H1 (cell line): ENCODE measurements around the gene CD226. TPM values are rescaled to one million over a fixed set of nuclear protein-coding genes. Genes with fewer than 3 reads are reported as not detected.

Experiments used
- CTCF ChIA-PET: fragments of 300-600 bp; sonication (Branson Sonifier 250); formaldehyde crosslinking; loops from one replicate; lab custom pipeline; 2021; ENCODE audit not compliant: partially characterized antibody; lab: Charles Lee
- POLR2A ChIA-PET: fragments of 300-600 bp; sonication (Branson Sonifier 250); formaldehyde crosslinking; loops from one replicate; lab custom pipeline; 2021; ENCODE audit warnings: inconsistent platforms; ENCODE audit not compliant: partially characterized antibody; lab: Charles Lee
- DNase-seq, 2 experiments: peaks; one replicate each; pipeline versions ENCODE4 v3.0.0 to v3.0.0-alpha.2; 2010 to 2022; ENCODE audit warnings: low spot score in 2 of 2, low read depth in 1 of 2, mixed read lengths in 1 of 2
- FAIRE-seq: peaks from 2 replicates; lab custom pipeline; 2011; peaks lifted over from hg19 to GRCh38; lab: Jason Lieb, UNC
- H2AFZ ChIP-seq: 2 replicates; pipeline ENCODE4 v1.8.1; 2012; ENCODE audit warnings: low read length, inconsistent platforms
- H2AK5ac ChIP-seq: 2 replicates; pipeline ENCODE4 v1.6.1; 2013; ENCODE audit warnings: low read depth, low read length
- H2BK120ac ChIP-seq: replicated peaks from 2 replicates; pipeline ENCODE3; 2013; ENCODE audit warnings: low read depth, low read length, inconsistent platforms
- H2BK12ac ChIP-seq: 2 replicates; pipeline ENCODE4 v1.6.1; 2013; ENCODE audit warnings: low read depth, low read length
- H2BK15ac ChIP-seq: 2 replicates; pipeline ENCODE4 v1.6.1; 2013; ENCODE audit warnings: low read length
- H2BK20ac ChIP-seq: 2 replicates; pipeline ENCODE4 v1.6.1; 2013; ENCODE audit warnings: low read length
- H2BK5ac ChIP-seq: 2 replicates; pipeline ENCODE4 v1.6.1; 2013; ENCODE audit warnings: low read depth, low read length
- H3K14ac ChIP-seq: 2 replicates; pipeline ENCODE4 v1.6.1; 2013; ENCODE audit warnings: inconsistent platforms; ENCODE audit not compliant: insufficient read length
- H3K18ac ChIP-seq: 2 replicates; pipeline ENCODE4 v1.6.1; 2013; ENCODE audit warnings: low read length; ENCODE audit errors: extremely low read depth
- H3K23ac ChIP-seq: 2 replicates; pipeline ENCODE4 v1.6.1; 2013; ENCODE audit warnings: inconsistent platforms; ENCODE audit not compliant: insufficient read length
- H3K23me2 ChIP-seq: 2 replicates; pipeline ENCODE4 v1.6.1; 2013; ENCODE audit warnings: low read depth, low read length
- H3K27ac ChIP-seq: 2 replicates; pipeline ENCODE4 v1.6.1; 2011; ENCODE audit warnings: low read depth, low read length, inconsistent platforms
- H3K27me3 ChIP-seq, 4 experiments: replicated peaks in 1 of 4; 1 replicate in 1 of 4; 2 replicates in 3 of 4; pipeline versions ENCODE4 v1.6.1 to v1.8.1; 2011 to 2013; ENCODE audit warnings: low read length in 3 of 4, mild to moderate bottlenecking in 3 of 4, inconsistent platforms in 2 of 4, mixed read lengths in 2 of 4, moderate library complexity in 1 of 4; ENCODE audit not compliant: control insufficient read depth in 3 of 4, insufficient read depth in 3 of 4; ENCODE audit errors: extremely low read depth in 1 of 4
- H3K36me3 ChIP-seq, 4 experiments: 2 replicates each; pipeline versions ENCODE4 v1.6.1 to v1.8.1; 2011 to 2013; ENCODE audit warnings: mild to moderate bottlenecking in 4 of 4, low read length in 3 of 4, moderate library complexity in 2 of 4, control low read depth in 1 of 4, inconsistent platforms in 1 of 4; ENCODE audit not compliant: insufficient read depth in 4 of 4, control insufficient read depth in 2 of 4
- H3K4ac ChIP-seq: replicated peaks from 2 replicates; pipeline ENCODE3; 2013; ENCODE audit warnings: low read length, low read depth, mixed read lengths, inconsistent platforms; ENCODE audit not compliant: insufficient read length
- H3K4me1 ChIP-seq, 4 experiments: replicated peaks in 1 of 4; 1 replicate in 1 of 4; 2 replicates in 3 of 4; pipeline versions ENCODE4 v1.6.1 to v1.8.1; 2011 to 2013; ENCODE audit warnings: low read length in 3 of 4, inconsistent platforms in 2 of 4, mixed read lengths in 1 of 4; ENCODE audit not compliant: insufficient read depth in 4 of 4, control insufficient read depth in 3 of 4
- H3K4me2 ChIP-seq, 2 experiments: 2 replicates each; pipeline versions ENCODE4 v1.6.1 to v1.8.1; 2011 to 2013; ENCODE audit warnings: low read depth in 2 of 2, low read length in 2 of 2, control low read depth in 1 of 2, inconsistent platforms in 1 of 2, mild to moderate bottlenecking in 1 of 2; ENCODE audit not compliant: insufficient read depth in 1 of 2
- H3K4me3 ChIP-seq, 4 experiments: fragments of 200-600, 300-600 bp in 1 of 4; sonication (generic), shearing (Covaris generic), sonication (Bioruptor Twin) in 1 of 4; 2 replicates each; pipeline versions ENCODE4 v1.5.1 to v1.8.1; 2011 to 2016; ENCODE audit warnings: low read length in 4 of 4, low read depth in 3 of 4, control low read depth in 2 of 4, inconsistent platforms in 2 of 4, mild to moderate bottlenecking in 2 of 4, mixed read lengths in 1 of 4, moderate library complexity in 1 of 4; ENCODE audit not compliant: insufficient read depth in 2 of 4; ENCODE audit errors: extremely low read depth in 1 of 4
- H3K56ac ChIP-seq: replicated peaks from 2 replicates; pipeline ENCODE3; 2013; ENCODE audit warnings: low read depth, mild to moderate bottlenecking, mixed read lengths, low read length, inconsistent platforms; ENCODE audit not compliant: insufficient read length
- H3K79me1 ChIP-seq: 2 replicates; pipeline ENCODE4 v1.6.1; 2013; ENCODE audit warnings: low read depth, low read length, control low read depth
- H3K79me2 ChIP-seq, 2 experiments: 2 replicates each; pipeline versions ENCODE4 v1.6.1 to v1.8.1; 2012 to 2013; ENCODE audit warnings: low read length in 2 of 2, mild to moderate bottlenecking in 2 of 2, inconsistent platforms in 1 of 2; ENCODE audit not compliant: insufficient read depth in 2 of 2, control insufficient read depth in 1 of 2
- H3K9ac ChIP-seq, 4 experiments: replicated peaks in 1 of 4; 1 replicate in 1 of 4; 2 replicates in 3 of 4; pipeline versions ENCODE4 v1.6.1 to v1.8.1; 2011 to 2013; ENCODE audit warnings: low read depth in 3 of 4, low read length in 3 of 4, control low read depth in 2 of 4, mild to moderate bottlenecking in 2 of 4, moderate library complexity in 2 of 4, inconsistent platforms in 1 of 4; ENCODE audit errors: extremely low read depth in 1 of 4
- H3K9me3 ChIP-seq, 2 experiments: 2 replicates each; pipeline versions ENCODE4 v1.6.1 to v1.8.1; 2012 to 2013; ENCODE audit warnings: mild to moderate bottlenecking in 2 of 2, moderate library complexity in 2 of 2, control low read depth in 1 of 2, inconsistent platforms in 1 of 2, low read depth in 1 of 2, low read length in 1 of 2, mixed read lengths in 1 of 2; ENCODE audit not compliant: insufficient read depth in 2 of 2
- H4K20me1 ChIP-seq, 2 experiments: replicated peaks in 1 of 2; 2 replicates each; pipeline versions ENCODE3 to v1.8.1; 2011 to 2013; ENCODE audit warnings: inconsistent platforms in 2 of 2, low read length in 2 of 2, mild to moderate bottlenecking in 1 of 2; ENCODE audit not compliant: insufficient read depth in 2 of 2, control insufficient read depth in 1 of 2
- H4K5ac ChIP-seq: 2 replicates; pipeline ENCODE4 v1.6.1; 2013; ENCODE audit warnings: low read length, low read depth, mixed read lengths, inconsistent platforms; ENCODE audit not compliant: insufficient read length
- H4K8ac ChIP-seq: 2 replicates; pipeline ENCODE4 v1.8.0; 2013; ENCODE audit warnings: mild to moderate bottlenecking, moderate library complexity, low read length, inconsistent platforms; ENCODE audit not compliant: insufficient read depth; ENCODE audit errors: extremely low read depth
- H4K91ac ChIP-seq: replicated peaks from 2 replicates; pipeline ENCODE3; 2013; ENCODE audit warnings: low read length, mixed read lengths, inconsistent platforms; ENCODE audit not compliant: insufficient read length
- ATF2 ChIP-seq: IDR thresholded peaks from 2 replicates; pipeline ENCODE4 v1.6.1; 2012; ENCODE audit warnings: low read length, inconsistent platforms
- CHD2 ChIP-seq: IDR thresholded peaks from 2 replicates; pipeline ENCODE4 v1.6.1; 2012; ENCODE audit warnings: low read length, improper control_type of control experiment
- GABPA ChIP-seq: IDR thresholded peaks from 2 replicates; pipeline ENCODE4 v1.6.1; 2011; ENCODE audit warnings: mild to moderate bottlenecking, low read length, moderate library complexity, borderline replicate concordance; ENCODE audit not compliant: insufficient read depth
- HDAC2 ChIP-seq, 2 experiments: fragments of 300-600 bp in 1 of 2; sonication (generic) in 1 of 2; IDR thresholded peaks; 2 replicates each; pipeline ENCODE4 v1.6.1; 2011 to 2012; ENCODE audit warnings: low read depth in 2 of 2, low read length in 2 of 2, mild to moderate bottlenecking in 2 of 2, moderate library complexity in 2 of 2, borderline replicate concordance in 1 of 2, inconsistent platforms in 1 of 2
- NANOG ChIP-seq: IDR thresholded peaks from 2 replicates; pipeline ENCODE4 v1.6.1; 2011; ENCODE audit warnings: low read length, low read depth, mild to moderate bottlenecking, inconsistent platforms; ENCODE audit not compliant: insufficient read depth, poor library complexity, severe bottlenecking
- RXRA ChIP-seq: IDR thresholded peaks from 2 replicates; pipeline ENCODE4 v1.6.1; 2011; ENCODE audit warnings: low read depth, mild to moderate bottlenecking, low read length, moderate library complexity; ENCODE audit not compliant: insufficient read depth
- SIX5 ChIP-seq: IDR thresholded peaks from 2 replicates; pipeline ENCODE4 v1.6.1; 2011; ENCODE audit warnings: mild to moderate bottlenecking, low read depth, low read length
- SUZ12 ChIP-seq: fragments of 200-600 bp; sonication (generic); IDR thresholded peaks from 2 replicates; pipeline ENCODE4 v1.6.1; 2012; ENCODE audit warnings: mild to moderate bottlenecking, inconsistent platforms, low read length, moderate library complexity, mixed read lengths
- TAF1 ChIP-seq: IDR thresholded peaks from 2 replicates; pipeline ENCODE4 v1.6.1; 2011; ENCODE audit warnings: mild to moderate bottlenecking, low read depth, low read length
- WGBS, 2 experiments: shearing (Covaris generic) in 1 of 2; methylation state at CpG; one replicate each; pipeline versions ENCODE4 v1.1.6 to v1.1.7; 2013 to 2015; ENCODE audit warnings: low lambda C conversion rate in 2 of 2, mixed read lengths in 2 of 2, inconsistent platforms in 1 of 2, low coverage in 1 of 2, missing lambda C conversion rate in 1 of 2; ENCODE audit not compliant: insufficient replicate concordance in 2 of 2, insufficient coverage in 1 of 2, insufficient read length in 1 of 2; ENCODE audit errors: extremely low coverage in 1 of 2, missing lambda C conversion rate in 1 of 2; 5-methylcytosine and 5-hydroxymethylcytosine counted together
- polyA plus RNA-seq, 7 experiments: library from polyadenylated mRNA; depleted of rRNA in 3 of 7; stranded (reverse) in 5 of 7; unstranded in 2 of 7; fragments of >200 nt in 5 of 7; fragments of 200-250 nt in 2 of 7; gene quantifications; 1 replicate in 5 of 7; 2 replicates in 1 of 7; 4 replicates in 1 of 7; pipeline versions ENCODE4 v1.2.1 to v1.2.3, GENCODE V29; 2011 to 2013; ENCODE audit warnings: missing spikeins in 2 of 7, mixed read lengths in 2 of 7
- total RNA-seq: library from RNA; stranded (reverse); fragmentation: NEBNext Ultra II Directional; extraction: Animal tissue kit (Norgen Biotek cat#: 25700); gene quantifications from 2 replicates; pipeline ENCODE4 v1.2.1, GENCODE V29; 2021

Gene CD226
- total and polyA plus RNA-seq, 2 of the 8 experiments (the other 6 are each of a cell fraction or from before 2014, with no cell fraction given) = not detected

- H2AK5ac ChIP-seq = no peak overlapping the region
- H4K8ac ChIP-seq = no peak overlapping the region
- CTCF ChIA-PET = interaction anchor here (1.0 to 1.8 kb wide), 6 partner anchors 9 to 249 kb away, joined by 3 to 8 read pairs (median 4); no protein-coding TSS in a partner anchor
- no peaks in the 10 kb centered on the region for H3K27me3 ChIP-seq
- no peak overlapping the region for H3K4me2 ChIP-seq
- no peak overlapping the region for H2BK20ac ChIP-seq
- no peaks in the 10 kb centered on the region; the same call in 1 of the 2 replicates for H3K23me2 ChIP-seq
- H3K79me2 ChIP-seq = no peaks in the 10 kb centered on the region
- no peak overlapping the region for H3K4me3 ChIP-seq
- FAIRE-seq = no peak
- no peak overlapping the region for H2AFZ ChIP-seq
- H3K14ac ChIP-seq = no peak overlapping the region
- H2BK12ac ChIP-seq = no peak overlapping the region
- no peak overlapping the region for H2BK15ac ChIP-seq
- DNase-seq = no peak
- H3K18ac ChIP-seq = no peak overlapping the region
- no peaks in the 10 kb centered on the region for H3K79me1 ChIP-seq
- no peaks in the 10 kb centered on the region for H4K20me1 ChIP-seq
- no peaks in the 10 kb centered on the region for H3K9me3 ChIP-seq
- no peak overlapping the region for H2BK120ac ChIP-seq
- no peak overlapping the region for H3K23ac ChIP-seq
- no peak overlapping the region for H2BK5ac ChIP-seq
- no peak overlapping the region for H4K5ac ChIP-seq
- H3K56ac ChIP-seq = no peak overlapping the region
- no peak overlapping the region for H4K91ac ChIP-seq
- TF ChIP-seq RXRA (no peak), TAF1 (no peak), CHD2 (no peak), ATF2 (no peak), SUZ12 (no peak), GABPA (no peak), SIX5 (no peak), NANOG (no peak), HDAC2 (IDR thresholded peaks at IDR 0.05; ENCODE audit: borderline replicate concordance in 1 of 2, low read depth in 2 of 2, low read length in 2 of 2) (no peak)
- TF ChIP-seq, all 59 proteins: peak for 0
- Histone ChIP-seq H3K4me1 (no peaks in the 10 kb centered on the region; a peak in 1 of 7 replicates), H3K9ac (no peak overlapping the region), H3K27ac (no peak overlapping the region), H3K4ac (no peak overlapping the region), H3K36me3 (no peaks in the 10 kb centered on the region)
- 84% methylated on average over 1 of the region's 1 CpG; no CpG with 5 or more reads in 1 of the 2 experiments for WGBS, 2 experiments
- POLR2A ChIA-PET = no interaction called here
Measured at GRCh38 chr18:69838003-69838402, 109.7 kb downstream of the CD226 start.
